ENCODE results near the gene SPG21.

DNA sequence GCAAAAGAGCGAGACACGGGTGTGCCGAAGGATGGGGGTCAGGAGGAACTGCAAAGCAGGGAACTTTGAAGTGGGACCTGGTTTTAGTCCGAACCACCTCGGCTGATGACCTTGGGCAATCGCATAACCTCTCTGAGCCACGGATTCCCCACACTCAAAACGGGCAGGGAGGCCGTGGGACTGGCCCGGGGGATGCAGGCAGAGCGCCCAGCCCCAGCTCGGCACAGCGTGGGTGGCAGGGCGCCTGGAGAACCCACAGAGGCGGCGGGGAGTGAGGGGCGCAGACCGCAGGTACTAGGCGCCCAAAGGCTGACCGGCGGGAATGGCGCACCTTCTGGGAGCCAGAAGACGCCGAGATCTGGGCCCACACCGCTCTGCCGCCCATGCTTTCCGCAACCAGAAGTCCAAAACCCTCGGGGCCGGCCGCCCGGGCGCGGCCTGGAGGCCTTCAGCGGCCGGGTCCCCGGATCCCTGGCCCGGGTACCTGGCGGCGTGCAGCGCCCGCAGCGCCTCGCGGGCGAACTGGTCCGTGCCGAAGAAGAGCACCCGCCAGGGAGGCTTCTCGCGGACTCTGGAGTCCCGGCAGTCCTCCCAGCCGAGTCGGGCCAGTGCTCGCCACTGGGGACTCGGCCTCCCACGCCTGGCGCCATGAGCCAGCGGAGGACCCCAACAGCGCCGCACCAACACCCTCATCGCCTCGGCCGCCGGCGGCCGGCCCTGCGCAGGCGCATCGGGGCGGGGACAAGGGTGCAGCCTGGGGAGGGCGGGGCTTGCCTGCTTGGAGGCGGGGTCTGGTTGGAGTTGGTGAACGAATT is 39.4 kb upstream of the SPG21 start, which contains the start of gene MTFMT:
- TF ChIP-seq POLR2A (IDR thresholded peaks at IDR 0.05; ENCODE audit: low read depth, low read length) (peak; percentile 86), POLR2AphosphoS5 (IDR thresholded peaks at IDR 0.05; ENCODE audit: low read depth, low read length) (peak; percentile 79)
